ENCODE data around the gene ZNF610. TPM values are rescaled to one million over a fixed set of nuclear protein-coding genes. Genes with fewer than 3 reads are reported as not detected.

Gene ZNF610
- total RNA-seq, 2 donors from 2014 or later = 1.9 to 7.1 TPM

- peaks cover 33% of the 10 kb centered on the region for H3K36me3 ChIP-seq
- peaks cover 10 to 33% of the 10 kb centered on the region in 2 donors for H3K9me3 ChIP-seq
- H3K27me3 ChIP-seq = no peaks in the 10 kb centered on the region
- peak within 1 kb of the TSS; percentile 92 to 95 for H3K27ac ChIP-seq
- H3K4me1 ChIP-seq = peaks cover 0 to 8% of the 10 kb centered on the region in 2 donors
- DNase-seq (ENCODE audit: low spot score) = peak; percentile 93
- H3K4me3 ChIP-seq = peak within 1 kb of the TSS; percentile 72 to 87
- peak in 1 of 2 donors; percentile 22 for TF ChIP-seq CTCF (IDR thresholded peaks at IDR 0.05)
Measured at GRCh38 chr19:52369559-52370340, 33.7 kb downstream of the ZNF610 start, which contains the start of gene ZNF880. Gene ZNF880, plus strand, starts transcription at chr19:52369923. Its CDS starts 43 bp downstream, at chr19:52369966.

- H3K4me1 ChIP-seq = peaks cover 0 to 8% of the 10 kb centered on the region in 2 donors
- peaks cover 38% of the 10 kb centered on the region for H3K36me3 ChIP-seq
Measured at GRCh38 chr19:52370341-52370710, 34.3 kb downstream of the ZNF610 start.

GRCh38 chr19:52391135-52391534, 55.1 kb downstream of the ZNF610 start:
- Histone ChIP-seq H3K4me1 (no peaks in the 10 kb centered on the region), H3K27ac (no peak overlapping the region), H3K36me3 (peaks cover 13% of the 10 kb centered on the region), H3K4me3 (no peak overlapping the region), H3K27me3 (no peaks in the 10 kb centered on the region), H3K9me3 (peaks cover 0 to 51% of the 10 kb centered on the region in 2 donors)
- no peak for DNase-seq (ENCODE audit: low spot score)
- TF ChIP-seq CTCF (IDR thresholded peaks at IDR 0.05) = no peak

More at GRCh38 chr19:52370341-52370710, 34.3 kb downstream of the ZNF610 start:
- Histone ChIP-seq H3K27ac (peak overlapping the region; percentile 92 to 95), H3K4me3 (peak overlapping the region; percentile 72 to 87), H3K9me3 (peaks cover 7 to 27% of the 10 kb centered on the region in 2 donors), H3K27me3 (no peaks in the 10 kb centered on the region)
- DNase-seq (ENCODE audit: low spot score) = no peak
- no peak for TF ChIP-seq CTCF (IDR thresholded peaks at IDR 0.05)

GRCh38 chr19:52397310-52398080, 61.5 kb downstream of the ZNF610 start, which contains the start of gene ZNF528:
Gene ZNF528, plus strand, starts transcription at chr19:52397849. Its CDS starts 4,165 bp downstream, at chr19:52402014.
- H3K9me3 ChIP-seq = no peaks in the 10 kb centered on the region
- H3K36me3 ChIP-seq = peaks cover 18% of the 10 kb centered on the region
- peak within 1 kb of the TSS; percentile 69 to 85 for H3K4me3 ChIP-seq
- peak; percentile 94 for DNase-seq (ENCODE audit: low spot score)
- TF ChIP-seq CTCF (IDR thresholded peaks at IDR 0.05) = peak in 1 of 2 donors; percentile 11
- peaks cover 0 to 17% of the 10 kb centered on the region in 2 donors for H3K4me1 ChIP-seq
- no peaks in the 10 kb centered on the region for H3K27me3 ChIP-seq
- H3K27ac ChIP-seq = peak within 1 kb of the TSS; percentile 67 to 77

- H3K27ac ChIP-seq = peak overlapping the region; percentile 67 to 77
- peaks cover 0 to 17% of the 10 kb centered on the region in 2 donors for H3K4me1 ChIP-seq
- peaks cover 24% of the 10 kb centered on the region for H3K36me3 ChIP-seq
- no peaks in the 10 kb centered on the region for H3K9me3 ChIP-seq
- peak overlapping the region; percentile 69 to 85 for H3K4me3 ChIP-seq
- H3K27me3 ChIP-seq = no peaks in the 10 kb centered on the region
- DNase-seq (ENCODE audit: low spot score) = no peak
- TF ChIP-seq CTCF (IDR thresholded peaks at IDR 0.05) = no peak
Measured at GRCh38 chr19:52398081-52398441, 62.0 kb downstream of the ZNF610 start.

Data from right atrium auricular region (tissue), 2 donors.